Nasal cavity respiratory epithelium epithelial cell of viscerocranial mucosa (primary cell): Measurements from ENCODE around the gene TMEM81. TPM values are rescaled to one million over a fixed set of nuclear protein-coding genes. Genes with fewer than 3 reads are reported as not detected.

Experiments used
- total RNA-seq: library from RNA; depleted of rRNA; stranded (reverse); fragments of >200 nt; gene quantifications from 2 replicates; pipeline ENCODE4 v1.2.3, GENCODE V29; 2014

Gene TMEM81
- total RNA-seq, result 2.1 and 3.0 TPM in 2 replicates

GRCh38 chr1:205084360-205084759 lies at the start of gene TMEM81:
Gene TMEM81 (minus strand): TSS chr1:205084460. CDS start chr1:205084320, 140 bp downstream.

GRCh38 chr1:205121660-205122488 lies 37.6 kb upstream of the TMEM81 start, which contains the start of gene RBBP5:
Gene RBBP5 (minus strand): TSS chr1:205121978. CDS start chr1:205121873, 105 bp downstream.

GRCh38 chr1:205042911-205043806 lies 41.1 kb downstream of the TMEM81 start, which contains the start of gene CNTN2:
Gene CNTN2 (plus strand): TSS chr1:205043212. CDS start chr1:205053186, 9,974 bp downstream.

Other genes with a start within 250 kb of the TMEM81 start
- gene NFASC, start 213.6 kb downstream of the TMEM81 start, total RNA-seq, result 0.34 and 1.1 TPM in 2 replicates
- not detected in 2 replicates for gene CNTN2, start 41.2 kb downstream of the TMEM81 start, total RNA-seq
- gene RBBP5, start 37.5 kb upstream of the TMEM81 start, total RNA-seq, result 27.5 and 28.0 TPM in 2 replicates
- 17.1 and 21.4 TPM in 2 replicates for gene DSTYK, start 127.2 kb upstream of the TMEM81 start, total RNA-seq
- 0.34 and 8.5 TPM in 2 replicates for gene TMCC2, start 143.5 kb upstream of the TMEM81 start, total RNA-seq
- gene NUAK2, start 237.3 kb upstream of the TMEM81 start, total RNA-seq, result 5.5 and 12.0 TPM in 2 replicates